ENCODE data around the gene C6orf52.

The C6orf52 gene

GRCh38 chr6:10624836-10625235 lies 69.6 kb downstream of the C6orf52 start:
- Histone ChIP-seq H3K4me1 (ENCODE audit: control insufficient read depth in 2 of 2, insufficient read depth in 2 of 2, low read length in 2 of 2) (no peaks in the 10 kb centered on the region), H3K9ac (ENCODE audit: low read depth in 1 of 2, low read length in 2 of 2) (no peak overlapping the region), H3K27ac (ENCODE audit: low read depth in 2 of 2, low read length in 2 of 2) (no peak overlapping the region), H3K27me3 (ENCODE audit: control insufficient read depth in 2 of 2, insufficient read depth in 2 of 2, low read length in 2 of 2) (no peaks in the 10 kb centered on the region), H3K4me3 (ENCODE audit: low read length in 2 of 2) (no peak overlapping the region), H3K36me3 (ENCODE audit: control insufficient read depth in 2 of 2, insufficient read depth in 2 of 2, low read length in 2 of 2) (peaks cover 0 to 5% of the 10 kb centered on the region in 2 donors), H3K9me3 (ENCODE audit: control insufficient read depth in 2 of 2, low read length in 2 of 2) (no peaks in the 10 kb centered on the region)

GRCh38 chr6:10621847-10622246 lies 72.6 kb downstream of the C6orf52 start:
- H3K9ac ChIP-seq (ENCODE audit: low read depth in 1 of 2, low read length in 2 of 2): no peak overlapping the region
- H3K27me3 ChIP-seq (ENCODE audit: control insufficient read depth in 2 of 2, insufficient read depth in 2 of 2, low read length in 2 of 2): no peaks in the 10 kb centered on the region
- H3K9me3 ChIP-seq (ENCODE audit: control insufficient read depth in 2 of 2, low read length in 2 of 2): no peaks in the 10 kb centered on the region
- H3K4me3 ChIP-seq (ENCODE audit: low read length in 2 of 2): no peak overlapping the region
- no peak overlapping the region for H3K27ac ChIP-seq (ENCODE audit: low read depth in 2 of 2, low read length in 2 of 2)
- peaks cover 0 to 5% of the 10 kb centered on the region in 2 donors for H3K36me3 ChIP-seq (ENCODE audit: control insufficient read depth in 2 of 2, insufficient read depth in 2 of 2, low read length in 2 of 2)
- no peaks in the 10 kb centered on the region for H3K4me1 ChIP-seq (ENCODE audit: control insufficient read depth in 2 of 2, insufficient read depth in 2 of 2, low read length in 2 of 2)

Measured in mucosa of rectum (tissue), 2 donors.